GM18873 (cell line): ENCODE results near the gene ADA.
A peak's percentile ranks its signal among the peaks of the same experiment; 100 is the strongest.

ENCODE experiments used
- ATAC-seq: cut with Tn5 transposase; IDR thresholded peaks from one replicate; pipeline ENCODE4 v1.9.1; 2021; ENCODE audit warnings: mild to moderate bottlenecking, moderate library complexity, moderate number of reproducible peaks; ENCODE audit not compliant: unreplicated experiment, low FRiP score

ADA gene

GRCh38 chr20:44586289-44586911 is 65.1 kb downstream of the ADA start:
- ATAC-seq: peak; percentile 48

GRCh38 chr20:44585057-44585963 is 66.2 kb downstream of the ADA start:
- ATAC-seq: no peak

GRCh38 chr20:44584162-44584561 is 67.3 kb downstream of the ADA start:
- no peak for ATAC-seq

- ATAC-seq: no peak
Measured at GRCh38 chr20:44583157-44583556, 68.3 kb downstream of the ADA start.

- no peak for ATAC-seq
Measured at GRCh38 chr20:44582311-44583025, 69.0 kb downstream of the ADA start, which contains the start of gene PKIG. Gene PKIG (plus strand): TSS chr20:44582579. CDS start chr20:44614557, 31,978 bp downstream.

GRCh38 chr20:44581515-44581914 is 70.0 kb downstream of the ADA start:
- no peak for ATAC-seq

GRCh38 chr20:44580581-44581268 is 70.8 kb downstream of the ADA start:
- no peak for ATAC-seq

- ATAC-seq: no peak
Measured at GRCh38 chr20:44579313-44580081, 72.0 kb downstream of the ADA start.

GRCh38 chr20:44576297-44576696 is 75.2 kb downstream of the ADA start:
- no peak for ATAC-seq

GRCh38 chr20:44574372-44574771 is 77.1 kb downstream of the ADA start:
- ATAC-seq: no peak

GRCh38 chr20:44573501-44573869 is 78.0 kb downstream of the ADA start:
- ATAC-seq: no peak

GRCh38 chr20:44572551-44573500 is 78.7 kb downstream of the ADA start:
- no peak for ATAC-seq

- no peak for ATAC-seq
Measured at GRCh38 chr20:44571362-44571988, 80.0 kb downstream of the ADA start.

- no peak for ATAC-seq
Measured at GRCh38 chr20:44570367-44570766, 81.1 kb downstream of the ADA start.
